ENCODE data around the gene OR4D10.

GRCh38 chr11:59463190-59463641 lies 9.9 kb upstream of the OR4D10 start:
- no peak for TF ChIP-seq CTCF (IDR thresholded peaks at IDR 0.05)
- TF ChIP-seq POLR2A (IDR thresholded peaks at IDR 0.05): no peak
